Hypothalamus (tissue), 51 donors: ENCODE measurements around the gene GRIFIN.

ENCODE experiments used
- DNase-seq, 51 donors: peaks; one replicate each; lab custom pipeline; 2025; lab: John Stamatoyannopoulos, UW

The GRIFIN gene, protein sequence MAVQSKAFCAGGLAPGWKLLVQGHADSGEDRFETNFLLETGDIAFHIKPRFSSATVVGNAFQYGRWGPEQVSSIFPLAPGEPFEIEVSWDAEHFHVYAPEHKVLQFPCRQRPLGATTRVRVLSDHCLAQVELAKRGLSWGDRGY

DNA sequence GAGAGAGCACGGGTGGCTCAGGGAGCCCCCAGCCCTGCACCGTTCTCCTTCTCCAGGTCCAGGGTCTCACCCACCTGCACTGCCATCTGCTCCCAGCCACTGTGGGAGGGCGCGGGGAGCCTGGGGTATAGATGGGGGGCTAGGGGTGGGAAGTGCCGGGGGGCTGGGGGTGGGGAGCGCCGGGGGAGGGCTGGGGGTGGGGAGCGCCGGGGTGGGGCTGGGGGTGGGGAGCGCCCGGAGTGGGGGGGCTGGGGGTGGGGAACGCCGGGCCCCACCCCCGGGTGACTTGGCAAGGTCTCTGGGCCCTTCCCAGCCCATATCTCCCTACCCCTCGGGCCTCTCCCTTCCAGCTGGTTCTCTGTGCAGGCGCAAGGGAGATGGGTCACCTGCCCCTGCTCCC is at the start of gene GRIFIN:
Gene GRIFIN (minus strand): TSS at position 101 of the 400 bp plus-strand sequence. CDS start 15 bp downstream, at position 86.
- DNase-seq: no peak

DNA sequence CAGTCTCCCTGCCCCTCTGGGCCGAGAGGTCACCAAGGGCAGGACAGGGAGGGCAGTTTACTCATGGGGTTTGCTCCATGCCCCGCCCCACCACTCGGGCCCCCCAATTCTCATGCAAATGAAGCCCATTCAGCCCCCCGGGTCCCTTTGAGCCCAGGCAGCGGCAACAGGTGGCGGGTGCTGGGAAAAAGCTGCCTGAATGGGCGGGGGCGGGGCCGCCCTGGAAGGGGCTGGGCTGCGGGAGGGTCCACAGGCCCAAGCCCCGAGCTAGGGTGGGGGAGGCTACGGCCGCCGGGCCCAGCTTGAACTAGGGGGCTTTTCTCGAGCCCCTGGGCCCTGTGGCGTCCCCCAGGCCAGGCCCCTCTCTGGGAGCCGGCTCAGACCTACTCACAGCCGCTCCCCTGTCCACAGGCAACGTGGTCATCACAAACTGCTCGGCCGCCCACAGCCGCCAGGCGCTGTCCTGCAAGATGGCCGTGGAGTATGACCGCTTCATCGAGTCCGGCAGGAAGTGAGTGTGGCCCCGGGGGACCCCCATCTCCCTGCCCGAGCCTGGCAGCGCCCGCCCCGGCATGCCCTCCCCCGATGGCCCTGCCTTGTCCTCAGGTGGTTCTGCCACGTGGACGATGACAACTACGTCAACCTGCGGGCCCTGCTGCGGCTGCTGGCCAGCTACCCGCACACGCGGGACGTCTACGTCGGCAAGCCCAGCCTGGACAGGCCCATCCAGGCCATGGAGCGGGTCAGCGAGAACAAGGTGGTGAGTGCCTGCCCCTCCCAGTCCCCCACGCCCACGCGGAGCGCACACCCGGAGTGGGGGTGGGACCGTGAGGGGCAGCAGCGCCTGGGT is 48.8 kb upstream of the GRIFIN start:
- DNase-seq: peak in 2 of 51 donors; percentile 18 to 26

DNA sequence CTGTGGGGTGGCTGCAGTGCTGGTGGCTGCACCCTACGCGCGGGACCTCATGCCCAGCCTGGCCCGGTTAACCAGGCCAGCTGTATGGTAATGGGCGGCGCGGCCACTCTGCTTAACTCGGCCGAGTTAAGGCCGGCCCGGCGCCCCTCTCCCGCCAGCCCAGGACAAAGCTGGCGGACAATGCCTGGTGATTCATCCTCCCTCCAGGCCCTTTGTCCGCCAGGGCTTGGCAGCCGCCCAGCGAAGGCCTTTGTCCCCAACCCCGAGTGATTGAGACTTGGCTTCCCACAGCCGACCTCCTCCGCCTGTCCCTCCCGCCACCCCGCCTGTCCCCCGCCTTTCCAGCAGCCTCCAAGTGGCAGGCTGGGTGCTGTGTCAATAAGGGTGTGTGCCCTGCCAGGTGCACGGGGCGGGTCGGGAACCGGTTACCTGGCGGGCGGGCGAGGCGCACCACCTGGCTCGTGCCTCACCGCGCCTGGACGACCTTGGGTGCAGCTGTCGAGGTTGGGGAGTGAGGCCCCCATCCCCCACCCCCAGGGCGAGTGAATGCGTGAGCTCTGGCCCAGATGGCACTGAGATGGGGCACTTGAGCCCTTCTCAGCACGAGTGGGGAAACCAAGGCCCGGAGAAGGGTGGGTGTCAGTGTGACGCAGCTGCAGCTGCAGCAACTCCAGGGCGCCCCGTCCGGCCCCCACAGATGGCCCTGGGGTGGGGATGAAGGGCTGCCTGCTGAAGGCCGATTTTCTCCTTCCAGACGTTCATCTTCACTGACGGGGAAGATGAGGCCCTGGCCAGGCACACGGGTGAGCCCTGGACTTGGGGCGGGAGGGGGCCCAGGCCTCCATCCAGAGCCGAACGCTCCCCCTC is 48.0 kb upstream of the GRIFIN start:
- DNase-seq: peak; percentile 24 to 95 (median 82)

DNA sequence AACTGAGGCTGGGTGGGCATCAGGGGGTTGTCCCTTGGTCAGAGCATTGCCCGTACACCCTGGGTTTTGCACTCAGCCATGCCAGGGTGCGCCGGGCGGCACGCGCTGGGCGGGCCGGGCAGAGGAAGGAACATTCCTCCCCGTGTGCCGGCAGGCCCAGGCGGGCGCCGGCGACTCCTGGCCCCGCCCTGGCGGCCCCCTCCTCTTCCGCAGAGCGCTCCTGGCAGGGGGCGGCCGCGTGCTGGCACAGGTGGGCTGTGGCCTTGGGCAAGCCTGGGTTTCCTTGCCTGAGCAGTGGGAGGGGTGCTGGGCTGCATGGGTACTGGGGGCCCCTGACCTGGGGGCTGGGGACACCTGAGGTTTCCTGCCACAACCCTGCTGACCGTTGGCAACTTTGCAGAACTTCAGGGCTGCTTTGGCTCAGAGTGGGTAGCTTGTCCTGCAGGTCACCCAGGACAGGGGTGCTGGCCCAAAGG is 47.3 kb upstream of the GRIFIN start:
- DNase-seq: peak in 4 of 51 donors; percentile 51 to 74 (median 62)

DNA sequence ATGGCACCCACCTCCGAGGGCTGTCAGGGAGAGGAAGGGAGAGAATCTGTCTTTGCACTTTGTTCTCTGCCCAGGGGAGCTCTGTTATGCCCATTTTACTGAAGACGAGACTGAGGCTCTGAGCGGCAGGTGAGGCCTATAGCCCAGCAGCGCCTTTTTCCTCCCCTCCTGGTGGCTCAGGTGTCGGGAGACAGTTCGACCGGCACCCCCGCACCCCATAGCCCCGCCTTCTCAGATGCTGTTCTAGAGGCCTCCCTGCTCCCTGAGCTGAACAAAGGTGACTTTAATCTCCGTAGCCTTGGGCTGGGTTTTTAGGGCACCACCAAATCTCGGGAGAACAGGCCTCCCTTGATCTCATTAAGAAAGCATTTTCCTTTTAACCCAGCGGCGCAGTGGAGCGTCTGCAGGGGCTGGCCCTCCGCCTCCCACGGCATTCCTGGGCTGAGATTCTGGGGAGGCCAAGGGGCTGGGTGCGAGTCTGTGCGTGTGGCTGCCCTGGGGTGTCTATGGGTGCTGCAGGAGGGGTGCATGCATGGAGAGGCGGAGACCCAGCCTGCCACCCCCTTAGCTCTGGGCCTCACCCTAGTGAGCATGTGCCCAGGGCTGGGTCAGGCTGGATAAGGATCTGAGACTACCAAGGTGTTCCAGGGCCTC is 46.7 kb upstream of the GRIFIN start:
- peak in 1 of 51 donors; percentile 16 for DNase-seq

DNA sequence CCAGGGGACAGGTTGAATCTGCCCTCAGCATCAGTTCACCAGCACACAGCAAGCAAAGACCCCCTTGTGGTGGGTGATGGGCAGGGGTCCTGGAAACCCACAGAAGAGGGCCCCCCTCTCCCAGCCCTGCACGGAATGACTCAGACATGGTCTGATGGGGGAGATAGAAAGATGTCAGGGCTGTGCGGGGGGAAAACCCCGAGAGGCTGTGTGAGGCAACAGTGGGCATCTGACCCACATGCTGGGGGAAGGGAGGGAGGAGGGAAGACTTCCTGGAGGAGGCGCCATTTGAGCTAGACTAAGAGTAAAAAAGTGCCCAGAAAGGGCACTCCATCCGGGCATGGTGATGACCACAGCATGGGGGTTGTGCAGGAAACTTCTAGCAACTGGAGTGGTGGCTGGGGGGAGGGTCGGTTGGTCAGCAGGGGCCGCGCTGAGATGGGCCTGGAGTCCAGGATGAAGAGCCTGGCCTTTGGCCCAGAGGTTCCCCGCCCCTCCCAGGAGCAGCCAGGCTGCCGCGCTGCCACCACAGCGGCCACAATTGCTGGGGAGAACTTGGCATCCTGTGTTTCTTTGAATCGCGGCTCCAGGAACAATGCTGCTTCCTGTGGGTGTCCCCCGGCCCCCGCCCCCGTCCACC is 45.9 kb upstream of the GRIFIN start:
- DNase-seq: peak in 12 of 51 donors; percentile 25 to 51 (median 34)

DNA sequence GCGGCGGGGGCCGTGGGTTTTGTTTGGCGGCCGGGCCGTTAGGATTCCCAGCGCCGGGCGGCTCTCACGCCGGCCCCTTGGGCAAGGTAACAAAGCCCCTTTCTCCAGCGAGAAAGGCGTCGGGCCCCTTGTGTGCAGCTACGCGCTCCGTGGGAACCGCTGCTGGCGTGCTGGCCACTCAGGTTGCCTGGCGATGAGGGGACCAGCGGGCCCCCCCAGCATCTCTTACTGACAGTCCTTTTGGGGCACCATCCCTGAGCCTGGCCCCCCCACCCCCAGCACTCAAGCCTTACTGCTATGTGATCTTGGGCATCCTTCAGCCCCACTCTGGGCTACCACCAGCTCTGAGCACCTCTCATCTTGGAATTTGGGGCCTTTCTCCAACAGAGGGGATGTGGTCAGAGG is 45.1 kb upstream of the GRIFIN start:
- peak in 1 of 51 donors; percentile 41 for DNase-seq

DNA sequence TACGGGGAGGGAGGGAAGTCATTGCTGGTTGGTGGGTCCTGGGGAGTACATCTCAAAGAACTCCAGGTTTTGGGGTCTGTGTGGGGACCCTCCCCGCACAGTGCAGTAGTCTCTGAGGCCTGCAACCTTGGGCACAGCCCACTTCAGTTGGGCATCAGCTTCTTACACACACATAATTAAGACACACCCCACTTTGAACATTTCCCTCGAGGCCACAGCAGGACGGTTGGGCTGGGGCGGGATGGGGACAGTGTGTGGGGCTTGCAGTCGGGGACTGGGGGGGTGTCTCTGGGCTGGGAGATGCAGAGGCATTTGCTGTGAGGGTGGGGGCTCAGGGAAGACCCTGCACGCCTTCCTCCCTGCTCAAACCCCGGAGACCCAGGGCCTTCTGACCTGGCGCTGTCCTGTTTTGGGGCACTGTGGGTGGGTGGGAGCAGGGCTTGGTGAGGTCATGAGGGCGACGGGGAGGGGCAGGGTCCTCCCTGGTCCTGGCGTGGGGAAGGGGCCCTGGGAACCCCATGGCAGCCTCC is 44.6 kb upstream of the GRIFIN start:
- peak in 1 of 51 donors; percentile 18 for DNase-seq

DNA sequence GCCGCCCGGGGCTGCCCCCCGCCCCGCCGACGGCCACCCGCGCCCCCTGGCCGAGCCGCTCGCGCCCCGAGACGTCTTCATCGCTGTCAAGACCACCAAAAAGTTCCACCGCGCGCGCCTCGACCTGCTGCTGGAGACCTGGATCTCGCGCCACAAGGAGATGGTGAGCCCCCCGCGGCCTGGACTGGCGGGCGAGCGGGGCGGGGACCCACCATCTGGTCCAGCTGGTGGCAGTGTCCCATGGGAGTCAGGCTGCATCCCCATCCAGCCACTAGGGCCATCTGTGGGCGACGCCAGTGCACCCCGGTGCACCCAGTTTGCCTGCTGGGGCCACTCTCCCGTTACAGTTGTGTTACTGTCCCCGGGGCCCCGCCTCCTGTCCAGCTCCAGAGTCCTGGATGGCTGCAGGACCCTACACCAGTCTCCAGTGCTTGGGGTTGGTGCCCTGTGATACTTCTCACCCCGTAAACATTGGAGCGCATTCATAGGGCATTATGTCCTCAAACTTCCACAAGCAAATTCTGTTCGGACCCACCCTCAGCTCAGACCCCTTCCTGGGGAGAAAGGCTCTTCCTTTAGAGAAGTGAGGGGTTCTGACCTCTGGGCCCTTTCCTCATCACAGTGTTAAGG is 44.0 kb upstream of the GRIFIN start:
- peak in 8 of 51 donors; percentile 15 to 41 (median 30) for DNase-seq

DNA sequence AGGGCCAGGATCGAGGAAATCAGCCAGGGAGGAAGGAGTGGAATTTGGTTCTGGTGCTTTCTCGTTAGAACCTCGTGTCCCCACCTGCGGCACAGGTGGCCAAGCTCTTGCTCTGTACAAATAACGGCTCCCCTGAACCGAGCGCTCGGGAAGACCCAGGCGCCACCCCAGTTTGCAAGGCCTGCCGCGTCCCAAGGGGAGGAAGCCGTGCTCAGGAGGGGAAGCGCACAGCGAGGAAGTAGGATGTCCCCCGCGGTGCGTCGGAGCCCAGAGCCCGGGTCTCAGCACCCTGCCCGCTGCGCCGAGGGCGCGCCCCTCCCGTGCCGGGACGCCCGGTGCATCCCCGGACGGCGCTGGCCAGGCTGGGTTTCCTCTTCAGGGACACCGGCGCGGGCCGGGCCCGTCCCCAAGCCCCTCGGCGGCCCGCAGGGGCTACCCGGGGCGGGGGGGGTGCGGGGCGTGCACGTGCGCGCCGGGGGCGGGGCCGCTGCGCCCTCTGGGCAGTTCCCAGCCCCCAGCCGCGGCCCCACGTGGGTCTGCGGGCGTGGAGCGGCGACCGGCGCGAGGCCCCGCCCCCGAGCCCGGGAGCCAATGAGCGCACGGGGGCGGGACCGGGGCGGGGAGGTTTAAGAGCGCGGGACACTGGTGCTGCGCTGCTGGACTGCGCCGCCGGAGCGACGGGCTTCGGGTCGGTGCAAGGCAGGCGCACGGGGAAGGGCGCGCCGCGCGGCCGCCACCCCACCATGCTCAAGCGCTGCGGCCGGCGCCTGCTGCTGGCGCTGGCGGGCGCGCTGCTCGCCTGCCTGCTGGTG is 43.1 kb upstream of the GRIFIN start, which contains the start of gene LFNG:
Gene LFNG (plus strand): TSS at position 656 of the 812 bp plus-strand sequence. CDS start 88 bp downstream, at position 744.
- peak in 49 of 51 donors; percentile 22 to 94 (median 76) for DNase-seq

DNA sequence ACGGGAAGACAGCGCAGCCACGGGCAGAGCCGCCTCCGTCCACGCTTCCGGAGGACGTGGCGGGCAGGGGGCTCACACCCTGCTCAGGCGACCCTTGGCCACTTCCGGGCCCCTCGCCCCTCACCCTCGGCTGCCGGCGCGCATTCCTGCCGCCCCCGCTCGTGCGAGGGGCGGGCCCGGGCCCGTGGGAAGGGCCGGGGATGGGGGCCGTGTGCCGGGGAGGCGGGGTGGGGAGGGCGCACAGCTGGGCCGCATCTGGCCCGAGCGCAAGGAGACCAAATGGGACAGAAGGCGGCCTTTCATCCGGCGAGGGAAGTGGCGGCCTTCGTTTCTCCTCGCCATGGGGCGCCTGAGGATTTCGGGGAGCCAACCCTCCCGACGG is 42.5 kb upstream of the GRIFIN start:
- DNase-seq: no peak

DNA sequence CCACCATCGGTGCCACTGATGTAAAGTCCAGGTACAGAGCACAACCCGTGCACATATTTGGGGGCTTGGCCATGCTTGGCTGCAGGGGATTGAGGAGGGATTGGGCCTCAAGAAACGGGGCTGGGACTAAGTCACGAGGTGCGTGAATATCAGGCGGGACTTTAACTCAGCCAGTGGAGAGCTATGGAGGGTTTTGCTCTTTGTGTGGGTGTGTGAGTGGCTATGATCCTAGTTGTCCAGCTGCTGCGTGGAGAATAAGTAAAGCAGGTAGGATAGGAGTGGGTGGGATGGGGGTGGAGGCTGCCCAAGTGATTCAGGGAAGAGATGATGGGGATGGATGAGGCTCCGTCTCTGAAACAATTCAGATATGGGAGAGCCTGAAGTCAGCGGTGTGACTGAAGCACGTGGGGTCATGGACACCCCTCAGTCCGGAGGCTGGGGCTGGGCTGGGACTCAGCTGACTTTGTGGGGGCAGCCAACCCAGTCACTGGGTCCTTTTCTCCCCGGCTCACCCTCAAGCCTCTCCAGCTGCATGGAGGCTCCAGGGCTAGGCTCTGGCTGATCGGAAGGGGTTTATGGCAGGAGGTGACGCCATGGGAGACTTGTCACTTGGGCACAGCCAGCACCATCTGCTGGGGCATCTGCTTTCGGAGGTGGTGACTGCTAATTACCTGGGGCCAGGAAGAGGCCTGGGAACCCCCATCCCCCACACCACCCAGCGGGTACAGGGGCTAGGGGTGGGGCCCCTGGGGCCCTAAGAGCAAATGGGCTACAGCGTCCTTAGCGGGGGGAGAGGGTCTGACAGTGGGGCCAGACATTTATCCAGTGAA is 41.7 kb upstream of the GRIFIN start:
- DNase-seq: peak in 1 of 51 donors; percentile 28

DNA sequence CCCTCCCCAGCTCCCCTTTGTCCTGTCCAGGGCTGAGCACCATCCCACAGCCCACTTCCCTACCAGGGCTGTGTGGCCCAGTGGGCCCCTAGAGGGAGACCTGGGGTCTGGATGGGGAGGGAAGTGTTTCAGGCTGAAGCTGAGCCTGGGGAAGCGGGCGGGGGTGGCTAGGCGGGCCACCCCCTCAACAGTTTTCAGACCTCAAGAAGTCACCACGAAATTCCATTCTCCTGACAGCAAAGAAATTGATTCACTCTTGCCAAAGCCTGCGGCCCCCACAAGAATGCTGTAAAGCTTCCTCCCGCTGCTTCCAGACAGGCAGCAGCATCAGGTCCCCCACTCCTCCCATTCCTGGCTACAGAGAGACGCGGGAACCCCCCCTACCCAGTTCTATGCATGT is 40.8 kb upstream of the GRIFIN start:
- no peak for DNase-seq

DNA sequence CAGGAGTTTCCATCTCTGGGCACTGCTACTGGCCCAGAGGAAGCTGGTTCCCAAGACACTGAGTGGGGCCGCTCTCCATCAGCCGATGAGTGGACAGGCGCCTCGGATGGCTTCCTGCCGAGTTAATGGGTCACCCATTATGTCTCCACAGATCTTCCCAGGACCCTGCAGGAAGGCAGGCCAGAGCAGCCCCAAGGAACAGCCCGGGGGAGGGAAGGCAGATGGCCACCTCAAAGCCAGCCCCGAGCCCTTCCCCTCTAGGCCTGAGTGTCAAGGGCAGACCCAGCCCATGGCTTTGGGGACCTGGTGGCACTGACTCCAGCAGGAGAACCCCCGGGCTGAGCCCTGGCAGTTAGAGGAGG is 40.0 kb upstream of the GRIFIN start:
- no peak for DNase-seq

DNA sequence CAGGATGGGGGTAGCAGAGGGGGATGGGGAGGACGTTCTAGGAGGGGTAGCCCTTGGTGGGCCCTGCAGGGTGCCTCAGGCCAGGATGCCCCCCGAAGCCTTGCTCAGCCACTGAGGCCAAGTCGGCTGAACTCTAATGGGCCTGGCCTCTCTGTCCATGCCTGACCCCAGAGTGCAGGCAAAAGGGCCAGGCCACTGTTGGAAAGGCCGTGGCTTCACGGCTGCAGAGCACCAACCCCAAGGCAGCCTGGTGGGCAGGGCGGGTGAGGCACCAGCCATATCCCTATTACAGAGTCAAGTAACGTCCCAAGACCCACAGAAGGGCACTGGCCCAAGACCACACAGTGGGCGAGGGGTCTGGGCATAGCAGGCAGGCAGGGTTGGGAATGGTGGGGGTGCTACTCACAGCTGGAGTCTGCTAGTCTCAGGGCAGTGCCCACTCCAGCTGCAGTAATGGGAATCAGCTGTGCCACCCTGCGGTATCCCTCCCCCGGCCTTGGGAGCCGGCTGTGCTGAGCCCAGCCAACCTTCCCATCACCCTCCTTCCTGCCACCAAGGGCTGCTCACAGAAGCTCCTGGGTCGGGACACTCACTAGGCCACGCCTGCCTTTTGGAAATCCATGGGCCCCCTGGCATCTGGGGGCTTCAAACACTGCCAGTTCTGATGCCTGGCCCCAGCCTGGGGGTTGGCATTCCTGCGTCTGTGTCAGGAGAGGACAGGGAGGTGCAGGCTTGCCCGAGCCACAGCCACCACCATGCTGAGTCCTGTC is 39.4 kb upstream of the GRIFIN start:
- no peak for DNase-seq
